NAMALWA (cell line): ENCODE measurements around the gene MSL3B.

Experiments
- DNase-seq: peaks from one replicate; pipeline ENCODE4 v3.0.0-alpha.2; 2015; ENCODE audit warnings: low spot score

The MSL3B gene

GRCh38 chr2:233852056-233852455 is 16.1 kb downstream of the MSL3B start:
- DNase-seq, result no peak

- no peak for DNase-seq
These were observed 17.0 kb downstream of the MSL3B start for GRCh38 chr2:233851169-233851568.

DNA sequence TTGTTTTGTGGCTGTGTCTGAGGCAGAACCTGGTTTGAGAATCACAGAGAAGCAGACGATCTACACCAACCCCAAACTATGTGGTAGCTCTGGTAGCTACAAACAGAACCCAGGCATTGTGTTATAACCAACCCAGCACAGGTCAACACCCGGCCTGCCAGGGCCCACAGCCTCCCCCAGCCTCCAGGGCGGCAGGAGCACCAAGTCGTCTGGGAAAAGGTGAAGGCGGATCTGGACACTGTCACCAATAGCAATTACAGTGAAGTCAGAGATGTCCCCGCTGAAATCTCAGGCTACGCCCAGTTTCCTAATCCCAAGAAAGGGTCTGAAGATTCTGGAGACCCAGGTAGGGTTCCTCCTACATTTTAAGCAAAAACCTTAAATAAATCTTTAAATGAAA is 17.4 kb downstream of the MSL3B start:
- no peak for DNase-seq

DNA sequence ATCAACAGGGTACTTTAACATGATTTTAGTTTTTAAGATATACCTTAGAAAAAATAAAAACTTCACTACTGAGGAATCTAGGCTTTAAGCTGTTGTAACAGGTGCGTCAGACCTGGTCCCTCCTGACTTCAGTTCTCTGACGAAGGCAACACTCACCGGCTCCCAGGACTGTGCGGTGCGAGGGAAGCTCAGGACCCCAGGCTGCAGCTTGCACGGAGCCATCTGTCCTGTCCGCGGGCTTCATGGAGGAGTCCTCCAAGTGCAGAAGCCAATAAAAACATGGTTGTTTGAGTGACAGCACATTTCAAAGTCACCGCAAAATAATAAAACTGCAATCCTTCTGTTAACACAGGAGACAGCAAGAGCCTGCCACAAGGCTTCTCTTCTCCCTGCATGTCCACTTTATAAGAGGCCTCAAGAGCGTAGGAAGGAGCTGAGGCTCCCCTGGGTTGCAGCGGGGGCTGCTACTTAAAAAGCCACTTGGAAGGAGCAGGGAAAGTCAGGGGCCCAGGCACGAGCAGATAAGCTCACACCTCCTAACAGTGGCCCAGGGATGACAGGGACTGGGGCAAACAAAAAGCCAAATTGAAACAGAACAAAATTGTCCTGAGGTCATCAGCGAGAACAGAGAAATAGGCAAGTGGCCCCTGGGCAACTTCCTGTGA is 18.4 kb downstream of the MSL3B start:
- DNase-seq, result no peak

DNA sequence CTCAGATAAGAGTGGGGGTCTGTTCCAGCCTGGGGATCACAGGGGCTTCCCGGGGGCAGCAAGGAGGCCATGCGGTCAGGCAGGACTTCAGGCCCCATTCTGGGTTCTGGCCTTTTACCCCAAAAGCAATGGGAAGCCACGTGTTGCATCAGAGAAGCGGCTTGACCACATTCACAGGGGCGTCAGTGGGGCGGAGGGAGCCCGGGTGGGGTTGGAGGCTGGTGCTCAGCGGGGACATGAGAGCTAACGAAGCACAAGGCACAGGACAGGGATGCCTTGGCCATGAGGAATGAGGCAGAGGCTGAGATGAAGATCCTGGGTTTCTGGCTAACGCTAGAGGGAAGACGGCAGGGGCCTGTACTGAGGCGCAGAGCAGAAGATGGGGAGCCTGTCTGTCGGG is 19.9 kb downstream of the MSL3B start:
- no peak for DNase-seq

DNA sequence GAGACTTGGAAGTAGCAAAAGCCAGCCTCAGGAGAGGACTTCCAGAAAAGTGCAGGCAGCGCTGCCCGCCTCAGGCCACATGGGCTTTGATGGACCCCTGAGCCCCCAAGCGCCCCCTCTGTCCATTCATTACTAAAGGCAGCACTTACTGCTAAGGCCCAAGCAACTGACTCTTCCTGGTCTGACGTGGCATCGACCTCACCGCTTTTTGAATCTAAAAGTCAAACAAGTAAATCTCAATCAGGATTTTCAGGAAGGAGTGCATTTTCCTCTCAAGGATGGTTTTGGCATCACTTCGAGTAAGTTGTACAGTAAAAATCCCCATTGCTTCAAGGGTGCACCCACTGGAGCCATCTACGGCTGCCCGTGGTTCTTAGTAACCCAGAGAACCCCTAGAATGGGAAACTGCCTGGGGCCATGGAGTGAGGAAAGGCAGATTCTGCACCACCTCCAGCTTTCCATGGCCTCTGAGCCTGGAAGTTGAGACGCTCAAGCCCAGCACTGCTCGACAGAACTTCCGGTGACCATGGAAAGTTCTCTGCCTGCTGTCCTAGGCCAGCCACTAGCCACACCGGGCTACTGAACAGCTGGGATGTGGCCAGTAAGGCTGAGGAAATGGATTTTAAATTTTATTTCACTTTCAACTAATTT is 20.8 kb downstream of the MSL3B start:
- no peak for DNase-seq

DNA sequence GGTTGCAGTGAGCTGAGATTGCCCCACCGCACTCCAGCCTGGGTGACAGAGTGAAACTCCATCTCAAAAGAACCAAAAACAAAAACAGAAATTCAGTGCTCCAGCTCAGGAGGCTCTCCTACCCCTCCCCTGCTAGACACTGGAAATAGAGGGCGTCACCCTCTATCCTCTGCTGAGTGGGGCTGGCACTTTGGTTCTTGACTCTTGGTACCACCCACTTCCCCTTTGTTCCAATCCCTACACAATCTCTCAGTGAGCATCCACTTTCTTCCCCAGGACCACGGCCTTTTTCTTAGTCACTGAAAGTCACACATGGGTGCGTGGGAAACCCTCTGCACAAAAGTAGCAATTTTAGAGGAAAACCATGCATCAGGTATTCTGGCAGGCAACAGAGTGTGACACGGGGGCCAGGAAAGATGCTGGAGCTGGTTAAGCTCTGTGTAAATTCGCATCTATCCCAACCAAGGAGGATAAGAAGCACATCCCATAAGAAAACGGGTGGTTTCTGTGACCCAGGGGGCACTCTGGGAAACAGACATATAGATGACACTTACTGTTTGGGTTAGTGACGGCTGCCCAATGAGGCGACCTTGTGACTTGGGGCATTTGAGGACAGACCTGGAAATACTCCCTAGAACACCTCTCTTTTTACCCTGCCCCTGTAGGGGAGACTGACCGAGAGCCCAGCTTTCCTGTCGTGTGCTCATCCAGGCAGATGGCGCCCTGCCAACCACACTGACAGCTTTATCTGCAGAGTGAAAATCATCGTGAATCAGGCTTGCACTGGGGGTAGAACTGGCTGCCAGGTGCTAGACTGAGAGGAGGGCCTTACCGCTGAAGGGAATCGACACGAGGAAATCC is 21.6 kb downstream of the MSL3B start:
- no peak for DNase-seq

DNA sequence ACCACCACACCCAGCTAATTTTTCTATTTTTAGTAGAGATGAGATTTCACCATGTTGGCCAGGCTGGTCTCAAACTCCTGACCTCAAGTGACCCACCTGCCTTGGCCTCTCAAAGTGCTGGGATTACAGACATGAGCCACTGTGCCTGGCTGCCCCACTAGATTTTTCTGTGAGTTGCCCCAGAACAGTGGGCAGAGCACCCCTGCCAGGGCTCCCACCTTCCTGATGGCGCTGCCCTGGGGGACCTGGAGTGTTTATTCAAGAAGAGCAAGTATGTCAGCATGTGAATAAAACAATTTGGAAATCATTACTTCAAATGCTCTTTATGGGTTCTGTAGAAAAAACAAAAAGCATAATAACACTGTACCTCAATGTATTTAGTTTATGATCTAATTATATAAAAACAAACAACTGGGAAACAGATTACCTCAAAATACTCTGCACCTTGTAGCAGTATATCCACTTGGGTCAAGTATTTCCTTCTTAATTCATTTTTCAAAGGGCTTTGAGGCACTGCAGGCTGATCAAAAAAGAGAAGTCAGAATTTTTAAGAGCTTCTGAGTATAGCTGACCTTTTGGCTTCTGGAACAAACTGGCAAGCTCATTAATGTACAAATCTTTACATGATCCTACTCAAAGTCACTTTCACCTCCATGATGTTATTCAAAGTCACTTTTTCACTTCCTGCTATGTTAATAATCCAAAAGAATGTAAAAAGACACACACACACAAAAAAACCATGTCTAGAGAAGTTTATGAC is 22.7 kb downstream of the MSL3B start:
- no peak for DNase-seq

DNA sequence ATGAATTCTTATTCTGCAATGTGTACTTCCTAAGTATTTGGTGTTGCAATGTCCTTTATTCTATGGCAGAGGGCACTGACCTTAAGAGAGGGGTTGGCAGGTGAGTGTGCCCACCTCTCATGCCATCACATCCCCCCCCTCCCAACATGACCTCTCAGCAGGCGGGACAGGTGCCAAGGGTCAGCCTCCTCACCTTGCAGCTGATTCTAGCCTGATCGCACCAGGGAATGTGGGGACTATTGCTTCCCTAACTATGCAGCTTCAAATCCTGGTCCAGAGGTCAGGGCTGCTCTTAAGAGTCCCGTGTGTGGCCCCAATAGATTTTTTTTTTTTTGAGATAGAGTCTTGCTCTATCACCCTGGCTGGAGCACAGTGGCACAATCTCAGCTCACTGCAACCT is 23.4 kb downstream of the MSL3B start:
- DNase-seq, result no peak

- DNase-seq, result no peak
These were observed 23.9 kb downstream of the MSL3B start for GRCh38 chr2:233844064-233844807.

DNA sequence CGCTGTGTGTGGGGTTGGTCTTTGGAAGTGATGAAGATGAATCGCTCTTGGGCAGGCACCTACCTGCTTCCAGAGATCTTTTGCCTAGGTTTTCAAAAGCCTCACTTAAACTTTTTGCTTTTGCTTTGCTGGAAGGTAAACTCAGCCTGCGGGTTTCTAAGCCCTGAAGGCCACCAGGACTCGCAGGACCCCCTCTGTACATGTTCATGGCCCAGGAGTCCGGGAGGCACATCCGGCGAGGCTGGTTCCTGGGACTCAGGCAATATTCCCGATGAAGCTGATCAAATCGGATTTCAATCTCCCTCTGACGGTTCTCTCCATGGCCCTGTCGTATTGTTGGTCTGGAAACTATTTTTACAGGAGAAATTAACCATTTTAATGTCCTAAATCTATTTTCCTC is 27.0 kb downstream of the MSL3B start:
- DNase-seq, result no peak

DNA sequence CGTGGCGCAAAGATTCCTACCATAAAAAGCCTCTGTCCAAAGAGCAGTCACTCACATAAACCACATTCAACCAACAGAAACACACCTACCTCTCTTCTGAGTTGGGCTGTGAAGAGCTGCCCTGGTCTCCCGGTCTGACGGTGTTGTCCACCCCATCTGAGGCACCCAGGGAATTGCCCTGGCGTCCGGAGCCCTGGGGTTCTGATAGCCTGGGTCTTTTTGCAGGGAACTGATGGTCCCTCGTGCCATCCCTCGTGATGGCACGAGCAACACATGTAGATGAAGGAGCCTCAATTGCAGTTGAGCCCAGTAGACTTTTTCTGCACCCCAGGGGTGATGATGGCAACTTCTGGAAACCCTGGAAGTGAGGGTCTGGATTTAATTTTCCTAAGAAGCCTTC is 27.7 kb downstream of the MSL3B start:
- no peak for DNase-seq

- no peak for DNase-seq
These were observed 28.8 kb downstream of the MSL3B start for GRCh38 chr2:233839447-233839820.

GRCh38 chr2:233838726-233839446 is 29.3 kb downstream of the MSL3B start:
- no peak for DNase-seq

DNA sequence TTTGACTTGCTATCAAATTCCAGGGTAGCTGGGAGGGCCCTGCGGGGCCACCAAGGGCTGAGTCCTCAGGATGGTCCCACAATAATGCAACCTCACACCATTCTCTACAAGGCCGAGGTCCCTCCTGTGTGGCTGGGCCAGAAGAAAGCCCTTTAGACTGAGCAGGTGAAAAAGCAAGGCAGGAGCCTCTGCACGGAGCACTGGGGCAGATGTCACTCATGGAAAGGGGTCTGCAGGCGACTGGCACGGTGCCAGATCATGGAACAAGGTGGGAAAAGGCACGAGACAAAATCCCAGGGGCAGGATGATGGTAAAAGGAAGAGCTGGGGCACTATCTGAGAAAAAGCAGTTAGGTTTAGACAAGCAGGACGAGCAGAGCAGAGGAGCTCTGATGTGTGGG is 29.9 kb downstream of the MSL3B start:
- DNase-seq, result no peak

- no peak for DNase-seq
These were observed 30.4 kb downstream of the MSL3B start for GRCh38 chr2:233837694-233838229.

DNA sequence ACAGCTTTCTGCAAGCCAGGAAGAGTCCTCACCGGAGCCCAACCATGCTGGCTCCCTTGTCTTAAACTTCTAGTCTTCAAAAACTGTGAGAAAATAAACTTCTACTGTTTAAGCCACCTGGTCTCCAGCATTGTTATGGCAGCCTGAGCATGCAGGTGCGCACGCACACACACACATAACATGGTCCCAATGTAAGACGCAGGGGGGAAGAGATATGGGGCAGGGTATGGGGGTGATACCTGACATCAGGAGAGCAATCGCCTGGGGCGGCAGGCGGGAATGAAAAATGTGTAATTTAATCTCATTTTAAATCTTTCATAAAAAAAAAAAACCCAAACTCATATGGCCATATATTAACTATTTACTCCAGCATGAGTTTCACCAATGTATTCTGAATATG is 31.8 kb downstream of the MSL3B start:
- DNase-seq, result no peak

- no peak for DNase-seq
These were observed 32.7 kb downstream of the MSL3B start for GRCh38 chr2:233835230-233836186.

GRCh38 chr2:233833345-233833744 is 34.8 kb downstream of the MSL3B start:
- DNase-seq, result no peak
